MCF 10A (cell line): ENCODE results near the gene CROCC2. TPM values are rescaled to one million over a fixed set of nuclear protein-coding genes. Genes with fewer than 3 reads are reported as not detected.

Source experiments
- BruUV-seq: library from RNA; stranded (reverse); fragments of 400-500 nt; replicated peaks from 2 replicates; lab custom pipeline; 2021; lab: Mats Ljungman, UMichigan
- CTCF ChIA-PET: fragments of 300-600 bp; sonication (Branson Sonifier 250); formaldehyde crosslinking; extraction: SDS; loops from one replicate; lab custom pipeline; 2021; ENCODE audit warnings: antibody characterized with exemption, inconsistent platforms; lab: Yijun Ruan, JAX
- POLR2A ChIA-PET: fragments of 300-600, 350-650 bp; sonication (Branson Sonifier 250); formaldehyde crosslinking; extraction: SDS; loops from one replicate; lab custom pipeline; 2020; ENCODE audit warnings: antibody characterized with exemption, inconsistent platforms; lab: Yijun Ruan, JAX
- DNase-seq: peaks from one replicate; pipeline ENCODE4 v3.0.0-alpha.2; 2018; ENCODE audit not compliant: unreplicated experiment
- H3K27ac Mint-ChIP-seq: one replicate; pipeline ENCODE4 v1.8.0; 2022; ENCODE audit warnings: mild to moderate bottlenecking, low read depth, mixed read lengths; ENCODE audit not compliant: unreplicated experiment
- H3K27me3 Mint-ChIP-seq: one replicate; pipeline ENCODE4 v1.8.0; 2022; ENCODE audit warnings: mixed read lengths; ENCODE audit not compliant: insufficient read depth, unreplicated experiment
- H3K36me3 Mint-ChIP-seq: one replicate; pipeline ENCODE4 v1.8.0; 2022; ENCODE audit warnings: mild to moderate bottlenecking, moderate library complexity, mixed read lengths; ENCODE audit not compliant: insufficient read depth, unreplicated experiment
- H3K4me1 Mint-ChIP-seq: one replicate; pipeline ENCODE4 v1.8.0; 2022; ENCODE audit warnings: mixed read lengths; ENCODE audit not compliant: insufficient read depth, unreplicated experiment
- H3K4me3 Mint-ChIP-seq: one replicate; pipeline ENCODE4 v1.8.0; 2022; ENCODE audit warnings: mild to moderate bottlenecking, moderate library complexity, mixed read lengths; ENCODE audit not compliant: unreplicated experiment
- H3K9me3 Mint-ChIP-seq: one replicate; pipeline ENCODE4 v1.8.0; 2022; ENCODE audit warnings: mixed read lengths; ENCODE audit not compliant: unreplicated experiment
- intact Hi-C: fragments of 100-400 bp; cut with micrococcal nuclease; formaldehyde crosslinking; loops from 2 replicates; pipeline ENCODE4 v1.14.1; 2022
- total RNA-seq: library from RNA; stranded (reverse); gene quantifications from 2 replicates; pipeline ENCODE4 v1.2.3, GENCODE V29; 2022
- TF ChIP-seq, protein P1 (sequence below): fragments of 200-600 bp; IDR thresholded peaks from one replicate; pipeline ENCODE4 v1.8.0; 2022; ENCODE audit warnings: antibody characterized with exemption, mild to moderate bottlenecking; ENCODE audit not compliant: unreplicated experiment

Gene CROCC2
- total RNA-seq, 1 experiment from 2014 or later: not detected

DNA sequence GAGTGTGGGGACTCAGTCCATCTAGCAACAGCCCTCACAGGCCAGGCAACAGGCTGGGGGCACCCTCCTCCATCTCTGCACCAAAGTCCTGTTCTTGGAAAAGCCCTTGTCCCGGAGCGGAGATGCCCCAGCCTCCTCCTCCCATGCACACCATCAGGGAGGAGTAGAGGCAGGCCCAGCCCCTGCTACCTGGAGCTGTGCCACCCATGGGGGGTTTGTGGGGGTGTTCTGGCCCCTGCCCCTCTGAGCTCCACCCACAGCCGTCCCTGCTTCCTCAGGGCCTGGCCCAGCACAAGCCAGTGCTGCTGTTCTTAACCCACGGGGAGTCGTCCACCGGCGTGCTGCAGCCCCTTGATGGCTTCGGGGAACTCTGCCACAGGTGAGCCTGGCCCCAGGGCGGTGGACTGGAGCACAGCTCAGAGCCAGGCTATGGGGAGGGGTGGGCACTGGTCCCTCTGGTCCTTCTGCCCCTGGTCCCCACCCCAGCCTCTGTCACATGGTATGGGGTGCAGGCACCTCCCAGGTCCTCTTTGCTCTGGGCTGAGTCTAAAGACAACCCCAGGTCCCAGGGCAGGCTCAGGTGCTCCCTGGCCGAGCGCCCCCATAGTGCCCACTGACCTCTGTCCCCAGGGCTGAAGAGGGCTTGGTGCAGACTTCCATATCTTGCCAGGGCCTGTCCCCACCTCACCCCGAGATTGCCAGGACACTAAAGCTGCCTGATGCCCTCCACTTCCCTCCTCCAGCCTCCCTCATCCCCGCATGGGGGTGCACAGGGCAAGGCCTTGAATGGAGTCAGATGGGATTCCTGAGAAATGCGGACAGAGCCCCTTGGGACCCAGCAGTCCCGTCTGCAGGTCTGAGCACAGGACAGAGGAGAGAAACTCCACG lies 34.8 kb upstream of the CROCC2 start:
- POLR2A ChIA-PET: no interaction called here
- Mint-ChIP-seq H3K4me3 (no peak overlapping the region), H3K27me3 (no peaks in the 10 kb centered on the region), H3K27ac (no peak overlapping the region), H3K36me3 (no peaks in the 10 kb centered on the region), H3K4me1 (peaks cover 8% of the 10 kb centered on the region), H3K9me3 (no peaks in the 10 kb centered on the region)
- intact Hi-C loops: no loop called here
- DNase-seq: no peak
- CTCF ChIA-PET: no interaction called here
- no TSS peak for BruUV-seq
- TF ChIP-seq, protein P1, sequence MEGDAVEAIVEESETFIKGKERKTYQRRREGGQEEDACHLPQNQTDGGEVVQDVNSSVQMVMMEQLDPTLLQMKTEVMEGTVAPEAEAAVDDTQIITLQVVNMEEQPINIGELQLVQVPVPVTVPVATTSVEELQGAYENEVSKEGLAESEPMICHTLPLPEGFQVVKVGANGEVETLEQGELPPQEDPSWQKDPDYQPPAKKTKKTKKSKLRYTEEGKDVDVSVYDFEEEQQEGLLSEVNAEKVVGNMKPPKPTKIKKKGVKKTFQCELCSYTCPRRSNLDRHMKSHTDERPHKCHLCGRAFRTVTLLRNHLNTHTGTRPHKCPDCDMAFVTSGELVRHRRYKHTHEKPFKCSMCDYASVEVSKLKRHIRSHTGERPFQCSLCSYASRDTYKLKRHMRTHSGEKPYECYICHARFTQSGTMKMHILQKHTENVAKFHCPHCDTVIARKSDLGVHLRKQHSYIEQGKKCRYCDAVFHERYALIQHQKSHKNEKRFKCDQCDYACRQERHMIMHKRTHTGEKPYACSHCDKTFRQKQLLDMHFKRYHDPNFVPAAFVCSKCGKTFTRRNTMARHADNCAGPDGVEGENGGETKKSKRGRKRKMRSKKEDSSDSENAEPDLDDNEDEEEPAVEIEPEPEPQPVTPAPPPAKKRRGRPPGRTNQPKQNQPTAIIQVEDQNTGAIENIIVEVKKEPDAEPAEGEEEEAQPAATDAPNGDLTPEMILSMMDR: no peak

DNA sequence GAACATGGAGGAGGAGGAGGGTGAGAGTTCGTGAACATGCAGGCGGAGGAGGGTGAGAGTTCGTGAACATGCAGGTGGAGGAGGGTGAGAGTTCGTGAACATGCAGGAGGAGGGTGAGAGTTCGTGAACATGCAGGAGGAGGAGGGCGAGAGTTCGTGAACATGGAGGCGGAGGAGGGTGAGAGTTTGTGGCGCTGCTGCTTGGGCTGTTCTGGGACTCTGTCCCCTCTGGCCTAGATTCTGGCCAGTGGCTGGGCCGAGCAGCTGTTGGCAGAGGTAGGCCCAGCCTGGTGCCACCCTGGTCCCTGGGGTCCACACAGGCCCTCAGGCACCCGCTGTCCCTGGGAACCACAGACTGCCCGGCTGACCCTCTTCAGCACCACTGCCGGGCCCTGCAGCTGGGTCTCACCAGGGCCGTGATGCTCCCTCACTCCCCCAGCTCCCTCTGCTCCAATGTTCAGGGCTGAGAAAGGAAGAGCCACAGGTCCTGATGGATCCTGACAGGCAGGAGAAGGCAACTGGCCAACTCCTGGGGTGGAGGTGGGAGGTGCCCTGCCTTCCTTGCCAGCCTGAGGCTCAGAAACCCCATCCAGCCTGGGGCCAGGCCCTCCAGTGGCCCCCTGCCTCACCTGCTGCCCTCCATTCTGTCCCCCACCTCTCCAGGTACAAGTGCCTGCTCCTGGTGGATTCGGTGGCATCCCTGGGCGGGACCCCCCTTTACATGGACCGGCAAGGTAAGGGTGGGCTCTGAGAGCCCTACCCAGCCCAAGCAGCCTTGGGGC lies 33.6 kb upstream of the CROCC2 start:
- Mint-ChIP-seq H3K4me3 (no peak overlapping the region), H3K27me3 (no peaks in the 10 kb centered on the region), H3K36me3 (no peaks in the 10 kb centered on the region), H3K4me1 (peaks cover 8% of the 10 kb centered on the region), H3K9me3 (no peaks in the 10 kb centered on the region), H3K27ac (no peak overlapping the region)
- ChIA-PET CTCF (no interaction called here), POLR2A (no interaction called here)
- intact Hi-C loops: no loop called here
- no TSS peak for BruUV-seq
- TF ChIP-seq, protein P1: no peak
- DNase-seq: no peak

DNA sequence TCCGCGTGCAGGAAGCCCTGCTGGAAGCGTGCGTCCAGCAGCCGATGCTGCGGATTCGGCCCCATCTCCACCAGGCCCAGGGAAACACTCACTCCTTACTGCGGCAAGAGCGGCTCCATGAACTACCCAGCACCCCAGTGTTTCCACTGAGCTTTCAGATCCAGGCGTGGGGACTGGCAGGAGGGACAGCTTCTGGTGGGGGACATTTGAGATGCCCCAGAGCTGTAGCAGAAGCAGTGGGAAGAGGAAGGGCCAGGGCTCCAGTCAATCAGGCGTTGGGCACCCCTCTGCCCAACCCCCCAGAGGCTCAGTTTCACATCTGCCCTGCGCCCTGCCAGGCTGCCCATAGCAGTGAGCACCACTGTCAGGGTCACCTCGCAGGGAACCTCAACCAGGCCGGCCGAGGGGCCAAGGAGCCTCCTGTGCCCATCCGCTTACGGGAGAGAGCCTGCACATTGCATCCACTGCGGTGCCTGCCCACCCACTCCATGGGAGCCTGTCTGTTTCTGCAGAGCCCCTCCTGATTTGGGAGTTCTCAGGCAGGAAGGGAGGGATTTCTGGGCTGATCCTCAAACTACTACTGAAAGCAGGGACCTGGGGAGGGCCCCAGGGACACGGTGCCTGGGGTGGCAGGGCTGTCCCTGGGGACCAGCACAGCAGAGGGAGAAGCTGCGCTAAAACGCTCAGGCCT lies 32.9 kb upstream of the CROCC2 start:
- TF ChIP-seq, protein P1: no peak
- H3K4me3 Mint-ChIP-seq: no peak overlapping the region
- peaks cover 1% of the 10 kb centered on the region for H3K4me1 Mint-ChIP-seq
- DNase-seq: no peak
- H3K27ac Mint-ChIP-seq: no peak overlapping the region
- CTCF ChIA-PET: no interaction called here
- H3K36me3 Mint-ChIP-seq: no peaks in the 10 kb centered on the region
- H3K9me3 Mint-ChIP-seq: no peaks in the 10 kb centered on the region
- BruUV-seq: no TSS peak
- POLR2A ChIA-PET: no interaction called here
- H3K27me3 Mint-ChIP-seq: no peaks in the 10 kb centered on the region
- intact Hi-C loops: no loop called here
